CD4-positive, CD25-positive, alpha-beta regulatory T cell (primary cell): ENCODE data around the gene TOPAZ1. TPM values are rescaled to one million over a fixed set of nuclear protein-coding genes. Genes with fewer than 3 reads are reported as not detected.
"Not testable (repeated sequence)": the region's sequence is repeated elsewhere in the genome, so short reads cannot be mapped to it uniquely, and the experiment has no call there.

Experiments
- ATAC-seq, 2 donors: fragments of 150-1000 bp; cut with Tn5 transposase; one replicate each; pipeline ENCODE4 v1.10.0; 2021; ENCODE audit warnings: low read depth in 2 of 2, moderate number of reproducible peaks in 2 of 2, moderate library complexity in 1 of 2
- DNase-seq, 3 donors: peaks; one replicate each; pipeline versions ENCODE4 v3.0.0 to v3.0.0-alpha.2; 2012 to 2022; ENCODE audit warnings: mixed read lengths in 1 of 3
- H3K27ac ChIP-seq: one replicate; pipeline ENCODE4 v1.7.0; 2013; ENCODE audit warnings: mild to moderate bottlenecking, low read length; ENCODE audit not compliant: insufficient read depth, poor library complexity, severe bottlenecking
- H3K27me3 ChIP-seq: one replicate; pipeline ENCODE4 v1.7.0; 2013; ENCODE audit warnings: low read length; ENCODE audit not compliant: control insufficient read depth, insufficient read depth
- H3K36me3 ChIP-seq: one replicate; pipeline ENCODE4 v1.7.0; 2013; ENCODE audit warnings: mild to moderate bottlenecking, low read length, moderate library complexity; ENCODE audit not compliant: control insufficient read depth, insufficient read depth
- H3K4me1 ChIP-seq: 2 replicates; pipeline ENCODE4 v1.7.0; 2013; ENCODE audit warnings: mild to moderate bottlenecking, low read length; ENCODE audit not compliant: insufficient read depth, control insufficient read depth, poor library complexity, severe bottlenecking
- H3K4me3 ChIP-seq: one replicate; pipeline ENCODE4 v1.7.0; 2013; ENCODE audit warnings: low read depth, mild to moderate bottlenecking, low read length, moderate library complexity
- H3K9me3 ChIP-seq, 2 experiments: 1 replicate in 1 of 2; 2 replicates in 1 of 2; pipeline ENCODE4 v1.7.0; 2013; ENCODE audit warnings: low read length in 2 of 2, mild to moderate bottlenecking in 1 of 2, moderate library complexity in 1 of 2; ENCODE audit not compliant: control insufficient read depth in 2 of 2
- H3K27ac Mint-ChIP-seq, 3 donors: one replicate each; pipeline ENCODE4 v1.8.0; 2020 to 2022; ENCODE audit warnings: mild to moderate bottlenecking in 3 of 3, mixed read lengths in 3 of 3, moderate library complexity in 2 of 3
- H3K27me3 Mint-ChIP-seq: one replicate; pipeline ENCODE4 v1.8.0; 2022; ENCODE audit warnings: mild to moderate bottlenecking, mixed read lengths
- H3K36me3 Mint-ChIP-seq: one replicate; pipeline ENCODE4 v1.8.0; 2020; ENCODE audit warnings: mixed read lengths
- H3K4me1 Mint-ChIP-seq, 4 donors: one replicate each; pipeline ENCODE4 v1.8.0; 2020 to 2022; ENCODE audit warnings: mixed read lengths in 4 of 4, mild to moderate bottlenecking in 1 of 4
- H3K4me3 Mint-ChIP-seq, 4 donors: one replicate each; pipeline ENCODE4 v1.8.0; 2020 to 2022; ENCODE audit warnings: mild to moderate bottlenecking in 4 of 4, mixed read lengths in 4 of 4, moderate library complexity in 3 of 4
- H3K9me3 Mint-ChIP-seq, 7 donors: one replicate each; pipeline ENCODE4 v1.8.0; 2020 to 2022; ENCODE audit warnings: mixed read lengths in 7 of 7, mild to moderate bottlenecking in 3 of 7, moderate library complexity in 2 of 7
- polyA plus RNA-seq, 4 donors: library from polyadenylated mRNA; unstranded; fragments of 300-500 nt; fragmentation: Illumina TruSeq; gene quantifications; one replicate each; pipeline ENCODE4 v1.2.3, GENCODE V29; 2021
- total RNA-seq: library from RNA; stranded (reverse); gene quantifications from one replicate; pipeline ENCODE4 v1.2.3, GENCODE V29; 2022

The TOPAZ1 gene
- total and polyA plus RNA-seq, 5 donors from 2014 or later: not detected

DNA sequence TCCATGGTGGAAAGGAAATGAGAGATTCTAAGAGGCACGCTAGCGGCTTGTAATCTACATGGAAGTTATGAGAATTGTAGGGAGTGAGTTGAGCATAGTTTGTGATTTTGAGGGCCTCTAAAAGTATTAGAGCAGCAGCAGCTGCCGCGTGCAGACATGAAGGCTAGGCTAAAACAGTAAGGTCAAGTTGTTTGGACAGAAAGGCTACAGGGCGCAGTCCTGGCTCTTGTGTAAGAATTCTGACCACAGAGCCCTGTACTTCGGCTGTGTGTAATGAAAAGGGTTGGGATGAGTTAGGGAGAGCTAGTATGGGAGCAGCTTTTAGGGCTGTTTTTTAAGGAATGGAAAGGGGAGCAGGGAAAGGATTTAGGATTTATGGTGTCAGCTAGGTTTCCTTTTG, 104.9 kb downstream of the TOPAZ1 start:
- DNase-seq, H3K36me3 ChIP-seq, H3K27ac ChIP-seq, H3K27me3 ChIP-seq, H3K4me3 Mint-ChIP-seq, H3K9me3 Mint-ChIP-seq, H3K36me3 Mint-ChIP-seq, H3K4me3 ChIP-seq, ATAC-seq, H3K27me3 Mint-ChIP-seq, H3K4me1 ChIP-seq, H3K27ac Mint-ChIP-seq, H3K9me3 ChIP-seq: not testable (repeated sequence)
- H3K4me1 Mint-ChIP-seq: peaks cover 0 to 14% (median 10%) of the 10 kb centered on the region in 4 donors

DNA sequence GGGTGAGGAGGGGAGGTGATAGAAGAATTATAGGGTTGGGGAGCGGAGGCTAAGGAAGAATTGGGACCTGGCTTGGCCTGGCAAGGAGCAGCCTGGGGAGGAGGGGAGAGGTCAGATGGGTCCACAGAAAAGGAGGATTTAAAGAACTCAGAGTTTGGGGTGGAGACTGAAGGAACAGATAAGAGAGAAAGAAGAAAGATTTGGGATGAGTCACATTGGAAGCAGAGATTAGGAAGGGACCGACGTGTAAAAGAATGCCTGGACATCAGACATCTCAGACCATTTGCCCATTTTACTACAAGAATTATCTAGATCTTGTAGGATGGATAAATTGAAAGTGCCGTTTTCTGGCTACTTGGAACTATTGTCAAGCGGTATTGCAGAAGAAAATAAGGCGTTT, 107.3 kb downstream of the TOPAZ1 start:
- no peaks in the 10 kb centered on the region for H3K4me1 ChIP-seq
- ATAC-seq (no peak), DNase-seq (no peak)
- H3K4me3 Mint-ChIP-seq: peak overlapping the region in 1 of 4 donors; percentile 34
- no peaks in the 10 kb centered on the region for H3K36me3 ChIP-seq
- peaks cover 7% of the 10 kb centered on the region for H3K36me3 Mint-ChIP-seq
- peaks cover 0 to 11% (median 3%) of the 10 kb centered on the region in 4 donors for H3K4me1 Mint-ChIP-seq
- no peak overlapping the region for H3K4me3 ChIP-seq
- H3K27me3 Mint-ChIP-seq: no peaks in the 10 kb centered on the region
- H3K9me3 ChIP-seq: no peaks in the 10 kb centered on the region
- H3K9me3 Mint-ChIP-seq: no peaks in the 10 kb centered on the region
- H3K27me3 ChIP-seq: no peaks in the 10 kb centered on the region
- no peak overlapping the region for H3K27ac ChIP-seq
- peak overlapping the region in 2 of 3 donors; percentile 6 to 18 for H3K27ac Mint-ChIP-seq

DNA sequence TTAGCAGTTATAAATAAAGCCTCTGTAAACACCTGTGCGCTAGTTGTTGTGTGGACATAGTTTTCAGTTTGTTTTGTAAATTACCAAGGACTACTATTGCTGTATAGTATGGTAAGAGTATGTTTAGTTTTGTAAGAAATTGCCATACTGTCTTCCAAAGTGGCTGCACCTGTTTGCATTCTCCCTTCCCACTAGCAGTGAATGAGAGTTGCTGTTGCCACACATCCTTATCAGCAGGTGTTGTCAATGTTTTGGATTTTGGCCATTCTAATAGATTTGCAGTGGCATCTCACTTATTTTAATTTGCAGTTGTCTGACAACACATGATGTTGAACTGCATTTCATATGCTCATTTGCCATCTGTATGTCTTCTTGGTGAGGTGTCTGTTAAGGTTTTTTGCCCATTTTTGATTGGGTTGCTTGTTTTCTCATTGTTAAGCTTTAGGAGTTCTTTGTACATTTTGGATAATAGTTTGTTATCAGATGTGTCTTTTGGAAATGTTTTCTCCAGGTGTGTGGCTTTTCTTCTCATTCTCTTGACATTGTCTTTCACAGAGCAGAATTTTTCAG, 111.8 kb downstream of the TOPAZ1 start:
- H3K27ac ChIP-seq: no peak overlapping the region
- H3K4me1 Mint-ChIP-seq: peaks cover 5 to 9% (median 7%) of the 10 kb centered on the region in 4 donors
- DNase-seq (no peak), ATAC-seq (no peak)
- H3K36me3 Mint-ChIP-seq: peaks cover 29% of the 10 kb centered on the region
- no peaks in the 10 kb centered on the region for H3K9me3 ChIP-seq
- no peak overlapping the region for H3K4me3 ChIP-seq
- H3K36me3 ChIP-seq: peaks cover 12% of the 10 kb centered on the region
- no peaks in the 10 kb centered on the region for H3K27me3 Mint-ChIP-seq
- H3K9me3 Mint-ChIP-seq: no peaks in the 10 kb centered on the region
- no peak overlapping the region for H3K4me3 Mint-ChIP-seq
- H3K27me3 ChIP-seq: no peaks in the 10 kb centered on the region
- no peak overlapping the region for H3K27ac Mint-ChIP-seq
- H3K4me1 ChIP-seq: no peaks in the 10 kb centered on the region

DNA sequence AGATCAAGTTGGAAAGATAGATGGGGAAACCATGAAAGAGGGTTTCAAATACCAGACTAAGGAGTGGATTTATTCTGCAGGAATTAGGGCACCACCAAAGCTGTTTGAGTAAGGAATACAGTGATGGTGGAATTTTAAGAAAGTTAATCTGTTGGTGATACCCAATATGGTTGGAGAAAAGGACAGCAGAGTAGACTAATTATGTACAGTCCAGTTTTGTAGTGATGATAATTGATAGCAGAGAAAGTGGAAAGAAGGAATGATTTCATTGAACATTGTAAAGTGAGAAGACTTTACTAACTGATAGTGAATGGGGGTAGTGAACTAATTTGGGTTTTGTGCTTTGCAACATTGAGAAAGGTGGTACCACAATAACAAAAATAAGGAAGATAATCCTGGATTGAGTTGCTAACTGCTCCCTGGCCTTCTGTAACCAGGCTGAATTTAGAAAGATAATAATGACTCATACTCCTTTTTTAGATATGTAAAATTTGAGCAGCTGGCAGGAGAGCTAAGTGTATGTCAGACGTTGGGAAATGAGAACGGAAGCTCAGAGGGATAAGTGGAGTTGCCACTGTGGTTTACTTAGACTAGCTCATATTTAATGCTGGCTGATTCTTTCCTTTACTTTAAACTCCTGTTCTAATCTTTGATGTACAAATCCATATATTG, 113.8 kb downstream of the TOPAZ1 start:
- Mint-ChIP-seq H3K27ac (peak overlapping the region in 1 of 3 donors; percentile 91), H3K4me1 (peaks cover 3 to 12% (median 6%) of the 10 kb centered on the region in 4 donors), H3K27me3 (no peaks in the 10 kb centered on the region), H3K4me3 (no peak overlapping the region), H3K9me3 (no peaks in the 10 kb centered on the region), H3K36me3 (peaks cover 34% of the 10 kb centered on the region)
- no peaks in the 10 kb centered on the region for H3K27me3 ChIP-seq
- no peak for DNase-seq
- no peak overlapping the region for H3K4me3 ChIP-seq
- no peak overlapping the region for H3K27ac ChIP-seq
- no peaks in the 10 kb centered on the region for H3K4me1 ChIP-seq
- peaks cover 25% of the 10 kb centered on the region for H3K36me3 ChIP-seq
- no peak for ATAC-seq
- no peaks in the 10 kb centered on the region for H3K9me3 ChIP-seq

DNA sequence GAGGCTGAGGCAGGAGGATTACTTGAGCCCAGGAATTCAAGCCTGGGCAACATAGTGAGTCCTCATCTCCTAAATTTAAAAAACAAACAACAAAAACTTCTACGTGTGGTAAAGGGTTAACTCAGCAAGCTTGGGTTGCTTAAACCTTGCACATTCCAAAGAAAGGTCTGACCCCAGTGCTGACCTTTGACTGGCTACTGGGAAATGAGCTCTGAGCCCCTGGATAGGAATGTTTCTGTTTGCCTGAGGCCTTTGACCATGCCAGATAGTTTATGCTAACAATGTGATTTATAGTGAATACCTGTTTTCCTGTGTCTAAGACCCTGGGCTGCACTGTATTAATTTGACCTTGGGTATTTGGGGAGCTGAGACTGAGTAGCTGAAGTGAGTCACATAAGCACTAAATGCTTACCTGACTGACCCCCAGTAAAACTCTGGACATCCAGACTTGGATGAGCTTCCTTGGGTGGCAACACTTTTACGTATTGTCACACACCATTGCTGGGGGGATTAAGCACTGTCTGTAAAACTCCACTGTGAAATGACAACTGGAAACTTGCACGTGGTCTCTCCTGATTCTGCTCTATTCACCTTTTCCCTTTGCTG, 117.6 kb downstream of the TOPAZ1 start:
- Histone ChIP-seq H3K36me3 (peaks cover 29% of the 10 kb centered on the region), H3K4me1 (no peaks in the 10 kb centered on the region), H3K27me3 (no peaks in the 10 kb centered on the region), H3K4me3 (no peak overlapping the region), H3K27ac (no peak overlapping the region), H3K9me3 (no peaks in the 10 kb centered on the region)
- no peaks in the 10 kb centered on the region for H3K27me3 Mint-ChIP-seq
- H3K4me3 Mint-ChIP-seq: no peak overlapping the region
- peaks cover 34% of the 10 kb centered on the region for H3K36me3 Mint-ChIP-seq
- H3K4me1 Mint-ChIP-seq: peaks cover 3 to 12% (median 5%) of the 10 kb centered on the region in 4 donors
- peak overlapping the region in 2 of 3 donors; percentile 12 to 29 for H3K27ac Mint-ChIP-seq
- no peak for ATAC-seq
- no peaks in the 10 kb centered on the region for H3K9me3 Mint-ChIP-seq
- DNase-seq: no peak

DNA sequence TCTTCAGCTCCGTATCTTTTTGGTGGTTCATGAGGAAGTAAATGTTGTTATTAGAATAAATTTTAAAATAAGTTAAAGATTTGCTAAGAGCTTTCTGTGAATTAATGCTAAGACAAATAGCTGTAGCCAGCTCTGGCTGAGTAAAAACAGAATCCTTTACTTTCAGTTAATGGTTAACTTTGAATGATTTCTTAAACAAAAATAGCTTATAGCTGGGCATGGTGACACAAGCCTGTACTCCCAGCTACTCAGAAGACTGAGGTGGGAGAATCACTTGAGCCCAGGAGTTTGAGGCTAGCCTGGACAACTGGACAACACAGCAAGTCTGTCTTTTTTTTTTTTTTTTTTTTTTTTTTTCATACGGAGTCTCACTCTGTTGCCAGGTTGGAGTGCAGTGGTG, 121.9 kb downstream of the TOPAZ1 start:
- Mint-ChIP-seq H3K36me3 (peaks cover 28% of the 10 kb centered on the region), H3K27me3 (no peaks in the 10 kb centered on the region), H3K9me3 (no peaks in the 10 kb centered on the region), H3K27ac (no peak overlapping the region), H3K4me3 (no peak overlapping the region), H3K4me1 (peaks cover 0 to 6% (median 2%) of the 10 kb centered on the region in 4 donors)
- no peak overlapping the region for H3K27ac ChIP-seq
- no peak overlapping the region for H3K4me3 ChIP-seq
- no peaks in the 10 kb centered on the region for H3K9me3 ChIP-seq
- no peaks in the 10 kb centered on the region for H3K4me1 ChIP-seq
- ATAC-seq (no peak), DNase-seq (no peak)
- H3K27me3 ChIP-seq: no peaks in the 10 kb centered on the region
- peaks cover 19% of the 10 kb centered on the region for H3K36me3 ChIP-seq

DNA sequence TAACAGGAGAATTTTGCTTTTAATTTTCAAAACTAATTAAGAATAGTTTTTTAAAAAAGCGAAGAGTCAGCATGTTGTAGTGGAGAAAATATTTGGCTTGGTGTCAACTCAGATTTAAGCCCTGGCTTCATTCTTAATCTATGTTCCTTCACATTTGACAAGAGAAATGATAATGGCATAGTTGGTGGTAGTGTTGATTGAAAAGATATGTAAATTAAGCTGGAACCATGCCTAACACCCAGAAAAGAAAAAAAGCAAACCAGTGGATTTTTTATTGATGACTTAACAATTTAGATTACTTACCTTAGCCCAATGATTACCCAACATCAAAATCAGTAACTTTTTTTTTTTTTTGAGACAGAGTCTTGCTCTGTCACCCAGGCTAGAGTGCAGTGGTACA, 124.3 kb downstream of the TOPAZ1 start:
- H3K4me1 ChIP-seq: no peaks in the 10 kb centered on the region
- H3K9me3 ChIP-seq: no peaks in the 10 kb centered on the region
- Mint-ChIP-seq H3K36me3 (peaks cover 29% of the 10 kb centered on the region), H3K27ac (no peak overlapping the region), H3K9me3 (peaks cover 0 to 2% (median 0%) of the 10 kb centered on the region in 7 donors), H3K27me3 (no peaks in the 10 kb centered on the region), H3K4me1 (no peaks in the 10 kb centered on the region), H3K4me3 (no peak overlapping the region)
- H3K27me3 ChIP-seq: no peaks in the 10 kb centered on the region
- no peak overlapping the region for H3K4me3 ChIP-seq
- DNase-seq (no peak), ATAC-seq (no peak)
- H3K27ac ChIP-seq: no peak overlapping the region
- H3K36me3 ChIP-seq: peaks cover 9% of the 10 kb centered on the region
